GM18873 (cell line): Measurements from ENCODE around the gene PTGES3L.
"Not testable (repeated sequence)": the region's sequence is repeated elsewhere in the genome, so short reads cannot be mapped to it uniquely, and the experiment has no call there.

Source experiments
- ATAC-seq: cut with Tn5 transposase; IDR thresholded peaks from one replicate; pipeline ENCODE4 v1.9.1; 2021; ENCODE audit warnings: mild to moderate bottlenecking, moderate library complexity, moderate number of reproducible peaks; ENCODE audit not compliant: unreplicated experiment, low FRiP score

The PTGES3L gene

DNA sequence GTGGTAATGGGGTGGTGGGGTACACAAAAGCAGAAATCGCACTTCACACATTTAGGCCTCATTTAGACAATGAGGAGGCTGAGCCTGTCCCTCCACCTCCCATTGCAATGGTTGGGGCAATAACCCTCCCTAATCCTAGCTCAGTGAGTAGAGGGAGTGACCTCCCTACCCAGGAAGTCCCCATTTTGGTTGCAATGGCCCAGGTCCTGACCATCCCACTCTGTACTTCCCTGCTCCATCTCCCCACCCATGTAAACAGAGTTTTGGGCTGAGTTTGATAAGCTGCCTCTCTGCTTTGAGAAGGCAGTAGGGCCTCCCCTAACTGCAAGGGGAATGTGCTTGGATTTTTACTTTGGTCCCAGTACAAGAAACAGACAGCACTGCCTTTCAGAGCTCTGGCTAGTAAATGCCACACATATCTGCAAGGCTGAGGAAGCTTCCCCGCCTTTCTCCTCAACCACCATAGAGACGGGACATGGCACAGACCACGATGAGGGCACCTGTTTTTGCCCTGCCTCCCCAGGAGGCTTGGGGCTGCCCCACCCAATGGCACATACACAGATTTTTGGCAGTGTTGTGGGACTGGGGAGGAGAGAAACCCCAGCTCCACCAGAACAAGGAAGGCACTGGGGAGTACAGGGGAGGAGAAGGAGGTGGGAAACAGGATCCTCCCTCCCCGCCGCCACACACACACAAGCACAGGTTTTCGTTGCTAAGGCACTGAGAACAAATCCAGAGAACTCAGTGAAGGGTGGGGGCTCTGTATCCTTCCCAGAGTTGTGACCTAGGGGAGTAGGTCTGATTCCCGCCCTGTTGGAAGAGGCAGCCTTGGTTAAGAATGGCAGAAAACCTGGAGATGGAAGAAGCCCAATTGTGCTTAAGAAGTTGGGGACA, 35.0 kb upstream of the PTGES3L start:
- no peak for ATAC-seq

DNA sequence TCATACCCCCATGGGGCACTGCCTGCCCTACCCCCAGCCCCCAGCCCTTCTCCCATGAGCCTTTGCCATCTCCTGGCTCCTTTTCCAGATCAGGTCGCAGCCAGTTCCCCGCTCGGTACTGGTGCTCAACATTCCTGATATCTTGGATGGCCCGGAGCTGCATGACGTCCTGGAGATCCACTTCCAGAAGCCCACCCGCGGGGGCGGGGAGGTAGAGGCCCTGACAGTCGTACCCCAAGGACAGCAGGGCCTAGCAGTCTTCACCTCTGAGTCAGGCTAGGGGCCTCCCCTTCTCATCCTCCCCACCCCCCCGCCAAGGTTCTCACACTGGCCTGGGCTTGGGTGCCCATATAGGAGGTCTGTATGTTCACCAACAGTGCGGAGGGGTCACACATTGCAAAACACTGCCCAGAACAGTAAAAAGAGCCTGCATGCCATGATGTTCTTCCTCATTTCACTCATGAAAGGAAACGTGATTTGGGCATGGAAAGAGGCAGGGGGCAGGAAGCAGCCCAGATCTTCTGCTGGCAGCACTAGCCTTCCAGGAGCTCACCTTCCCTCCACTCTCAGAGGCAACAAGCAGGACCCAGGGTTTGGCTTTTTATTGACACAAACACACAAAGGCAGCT, 34.3 kb upstream of the PTGES3L start:
- no peak for ATAC-seq

DNA sequence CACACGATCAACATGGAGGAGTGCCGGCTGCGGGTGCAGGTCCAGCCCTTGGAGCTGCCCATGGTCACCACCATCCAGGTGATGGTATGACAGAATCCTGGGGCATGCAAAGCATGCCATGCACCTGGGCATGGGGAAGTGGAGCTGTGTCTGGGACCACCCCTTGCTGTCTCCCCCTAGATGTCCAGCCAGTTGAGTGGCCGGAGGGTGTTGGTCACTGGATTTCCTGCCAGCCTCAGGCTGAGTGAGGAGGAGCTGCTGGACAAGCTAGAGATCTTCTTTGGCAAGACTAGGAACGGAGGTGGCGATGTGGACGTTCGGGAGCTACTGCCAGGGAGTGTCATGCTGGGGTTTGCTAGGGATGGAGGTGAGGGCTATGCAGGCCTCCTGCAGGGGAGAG, 33.4 kb upstream of the PTGES3L start:
- ATAC-seq = no peak

DNA sequence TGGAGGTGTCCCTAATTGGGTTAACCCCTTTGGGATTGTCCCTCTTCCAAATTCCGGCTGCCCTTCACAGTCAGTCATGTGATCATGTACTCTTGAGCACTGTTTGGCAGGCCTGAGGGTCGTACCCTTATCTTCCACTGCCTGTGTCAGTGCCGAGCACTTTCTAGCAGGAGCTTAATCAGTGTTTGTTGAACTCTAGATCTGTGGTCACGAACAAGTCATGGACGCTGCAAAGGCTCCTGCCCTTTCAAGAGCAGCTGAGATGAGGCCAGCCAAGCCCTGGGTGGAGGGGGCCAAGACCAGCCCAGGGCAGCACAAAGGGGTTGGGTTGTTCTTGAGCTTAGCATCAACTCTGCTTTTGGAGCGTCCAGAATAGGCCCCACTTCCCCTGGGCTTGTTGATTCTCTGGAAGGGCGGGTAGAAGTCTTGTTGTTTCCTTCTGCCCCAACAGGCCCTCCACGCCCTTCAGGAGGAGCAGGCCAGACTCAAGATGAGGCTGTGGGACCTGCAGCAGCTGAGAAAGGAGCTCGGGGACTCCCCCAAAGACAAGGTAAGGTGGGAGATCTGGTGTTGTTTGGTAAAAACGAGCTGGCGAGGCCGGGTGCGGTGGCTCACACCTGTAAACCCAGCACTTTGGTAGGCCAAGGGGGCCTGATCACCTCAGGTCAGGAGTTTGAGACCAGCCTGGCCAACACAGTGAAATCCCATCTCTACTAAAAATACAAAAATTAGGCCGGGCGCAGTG, 32.0 kb upstream of the PTGES3L start:
- ATAC-seq = no peak

DNA sequence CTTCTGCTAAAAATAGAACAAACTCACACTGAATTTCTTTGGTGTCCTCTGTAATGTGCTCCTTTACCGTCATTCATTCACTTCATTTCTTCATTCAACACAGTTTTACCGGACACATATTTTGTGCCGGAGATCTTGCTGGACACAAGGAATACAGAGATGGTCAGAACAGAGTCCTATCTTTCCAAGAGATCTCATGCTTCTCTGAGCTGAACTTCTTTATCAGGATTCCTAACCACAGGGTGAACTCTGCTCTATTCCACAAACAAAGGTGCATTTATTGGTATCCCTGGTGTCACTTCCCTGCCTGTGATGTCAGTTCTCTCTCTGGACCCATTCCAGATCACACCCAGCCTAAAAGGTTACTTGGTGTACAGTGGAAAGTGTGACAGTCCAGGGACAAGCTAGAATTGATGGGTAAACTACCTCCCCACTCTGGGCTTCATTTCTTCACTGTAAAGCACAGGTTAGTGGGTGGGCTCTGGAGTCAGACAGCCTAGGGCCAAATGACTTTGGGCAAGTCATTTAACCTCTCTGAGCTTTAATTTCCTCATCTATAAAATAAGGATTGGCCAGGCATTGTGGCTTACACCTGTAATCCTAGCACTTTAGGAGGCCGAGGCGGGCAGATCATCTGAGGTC, 30.9 kb upstream of the PTGES3L start:
- ATAC-seq = no peak

DNA sequence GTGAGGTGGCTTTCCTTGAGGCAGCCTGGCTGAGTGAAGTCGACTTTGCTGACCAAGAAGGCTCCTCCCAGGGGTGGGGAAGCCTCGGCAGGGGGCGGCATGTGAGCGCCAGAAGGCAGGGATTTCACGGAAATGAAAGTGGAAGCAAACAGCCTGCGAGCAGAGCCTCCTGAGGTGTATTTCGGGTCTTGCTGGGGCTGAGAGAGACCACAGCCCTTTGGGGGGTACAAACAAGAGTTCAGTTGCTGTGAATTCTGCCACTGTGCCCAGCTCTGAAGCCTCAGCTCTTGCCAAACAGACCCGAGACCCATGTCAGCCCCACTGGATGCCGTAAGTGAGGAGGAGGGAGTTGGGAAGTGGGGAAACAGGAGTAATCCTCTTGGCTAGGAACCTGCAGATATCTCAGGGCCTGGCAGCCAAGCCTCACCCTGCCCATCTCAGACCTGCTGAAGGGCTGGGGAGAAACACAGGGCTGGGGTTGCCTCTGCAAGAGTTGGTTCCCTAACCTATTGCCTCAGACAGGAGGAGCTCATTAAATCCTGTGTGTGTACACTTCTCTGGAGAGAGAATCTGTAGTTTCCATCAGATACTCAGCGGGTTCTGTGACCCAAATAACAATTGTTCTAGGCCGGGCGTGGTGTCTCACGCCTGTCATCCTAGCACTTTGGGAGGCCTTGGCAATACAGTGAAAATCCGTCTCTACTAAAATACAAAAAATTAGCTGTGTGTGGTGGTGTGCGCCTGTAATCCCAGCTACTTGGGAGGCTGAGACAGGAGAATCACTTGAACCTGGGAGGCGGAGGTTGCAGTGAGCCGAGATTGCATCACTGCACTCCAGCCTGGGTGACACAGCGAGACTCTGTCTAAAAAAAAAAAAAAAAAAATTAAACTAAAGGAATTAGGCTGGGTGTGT, 27.0 kb upstream of the PTGES3L start, which contains the start of gene IFI35:
IFI35 (plus strand) TSS at position 146 of the 913 bp plus-strand sequence; CDS start at position 310, 164 bp downstream.
- ATAC-seq = peak; percentile 64

DNA sequence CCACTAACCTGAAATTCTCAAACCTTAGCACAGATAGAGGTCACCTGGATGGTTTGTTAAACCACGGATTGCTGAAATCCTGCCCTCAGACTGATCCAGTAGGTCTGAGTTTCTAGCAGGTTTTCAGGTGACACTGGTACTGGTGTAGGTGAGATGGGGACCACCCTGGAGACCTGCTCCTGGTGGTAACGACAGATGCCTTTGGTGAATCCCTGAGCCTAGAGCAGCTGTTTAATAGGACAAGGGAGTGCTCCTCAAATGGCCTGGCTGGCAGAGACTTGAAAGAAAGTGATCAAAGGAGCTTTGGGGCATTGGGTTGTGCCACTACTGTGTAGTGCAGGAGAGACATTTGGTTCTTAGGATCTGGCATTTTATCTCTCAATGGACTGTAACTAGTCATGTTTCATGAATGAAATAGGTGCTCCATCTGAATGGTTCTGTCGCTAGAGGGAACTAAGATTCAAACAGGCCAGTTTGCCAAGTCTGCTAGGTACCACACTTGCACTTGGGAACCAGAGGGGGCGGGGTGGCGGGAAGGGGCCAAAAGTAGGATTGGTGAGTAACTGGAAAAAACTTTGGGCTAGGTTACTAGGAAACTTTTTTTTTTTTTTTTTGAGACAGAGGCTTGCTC, 23.8 kb upstream of the PTGES3L start:
- no peak for ATAC-seq

DNA sequence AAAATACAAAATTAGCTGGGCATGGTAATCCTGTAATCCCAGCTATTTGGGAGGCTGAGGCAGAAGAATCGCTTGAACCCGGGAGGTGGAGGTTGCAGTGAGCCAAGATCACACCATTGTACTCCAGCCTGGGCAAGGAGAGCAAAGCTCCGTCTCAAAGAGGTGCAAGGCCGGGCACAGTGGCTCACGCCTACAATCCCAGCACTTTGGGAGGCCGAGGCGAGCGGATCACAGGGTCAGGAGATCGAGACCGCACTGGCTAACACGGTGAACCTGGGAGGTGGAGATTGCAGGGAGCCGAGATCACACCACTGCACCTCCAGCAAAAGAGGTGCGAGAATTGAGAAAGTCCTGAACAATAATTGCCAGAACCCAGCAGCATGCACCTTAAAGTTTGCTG, 21.0 kb upstream of the PTGES3L start:
- ATAC-seq = not testable (repeated sequence)

DNA sequence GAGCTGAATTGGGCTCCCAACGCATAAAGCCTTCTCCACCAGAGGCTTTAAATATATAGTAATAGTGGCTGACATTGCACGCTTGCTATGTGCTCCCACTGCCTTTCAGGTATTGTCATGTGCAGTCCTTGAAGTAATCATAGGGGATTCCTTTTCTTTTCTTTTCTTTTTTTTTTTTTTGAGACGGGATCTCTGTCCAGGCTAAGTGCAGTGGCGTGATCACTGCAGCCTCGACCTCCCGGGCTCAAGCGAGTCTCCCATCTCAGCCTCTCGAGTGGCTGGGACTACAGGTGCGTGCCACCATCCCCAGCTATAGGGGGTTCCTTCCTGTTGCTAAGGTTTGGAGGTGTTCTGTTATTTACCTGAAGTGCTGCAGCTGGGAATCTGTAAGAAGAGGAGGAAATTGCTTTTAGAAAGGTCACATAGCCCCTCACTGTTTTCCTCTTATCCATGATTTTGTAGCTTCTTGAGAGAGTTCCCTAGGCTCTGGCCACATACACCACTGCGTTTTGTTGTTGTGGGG, 19.2 kb upstream of the PTGES3L start:
- ATAC-seq = no peak

DNA sequence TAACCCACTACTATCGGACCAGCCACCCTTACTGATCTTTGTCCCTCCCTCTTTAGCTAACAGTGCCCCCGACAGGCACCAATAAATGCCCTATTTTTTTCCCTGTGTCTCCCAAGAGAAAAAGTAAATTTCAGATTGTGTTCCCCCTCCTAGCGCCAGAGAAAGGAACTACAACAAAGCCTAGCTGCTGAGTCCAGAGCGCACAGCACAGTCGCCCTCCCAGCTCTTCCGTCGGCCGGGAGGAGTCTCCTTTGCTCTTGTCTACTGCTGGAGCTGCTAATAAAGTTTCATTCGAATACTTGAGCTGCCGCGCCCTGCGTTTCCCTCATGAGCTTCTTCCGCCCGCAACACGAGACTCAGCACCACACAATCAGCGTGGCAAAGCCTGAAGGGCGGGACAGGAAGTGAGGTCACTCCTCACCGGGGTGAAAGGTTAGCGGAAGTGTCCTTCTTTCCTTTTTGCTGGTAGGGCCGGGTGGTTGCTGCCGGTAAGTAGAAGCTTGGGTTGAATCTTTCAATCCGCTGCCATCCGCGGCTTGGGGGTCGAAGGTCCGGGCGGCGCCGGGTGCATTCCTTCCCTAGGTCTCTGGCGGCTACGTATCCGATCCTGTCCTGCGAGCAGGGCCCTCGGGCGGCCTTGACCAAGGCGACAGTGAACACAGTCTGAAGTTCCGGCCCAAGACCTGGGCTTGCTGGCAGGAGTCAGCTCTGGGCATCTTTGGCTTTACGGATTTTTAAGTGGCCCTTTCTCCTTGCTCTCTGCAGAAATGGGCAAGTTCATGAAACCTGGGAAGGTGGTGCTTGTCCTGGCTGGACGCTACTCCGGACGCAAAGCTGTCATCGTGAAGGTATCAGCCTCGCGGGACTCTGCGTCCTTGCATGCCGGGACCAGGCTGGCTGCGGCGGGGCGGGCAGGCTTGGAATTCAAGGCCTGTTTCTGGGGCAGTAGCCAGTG, 18.4 kb upstream of the PTGES3L start, which contains the start of gene RPL27:
RPL27 (plus strand) TSS at position 436 of the 955 bp plus-strand sequence; CDS start at position 768, 332 bp downstream.
- ATAC-seq = peak; percentile 80

DNA sequence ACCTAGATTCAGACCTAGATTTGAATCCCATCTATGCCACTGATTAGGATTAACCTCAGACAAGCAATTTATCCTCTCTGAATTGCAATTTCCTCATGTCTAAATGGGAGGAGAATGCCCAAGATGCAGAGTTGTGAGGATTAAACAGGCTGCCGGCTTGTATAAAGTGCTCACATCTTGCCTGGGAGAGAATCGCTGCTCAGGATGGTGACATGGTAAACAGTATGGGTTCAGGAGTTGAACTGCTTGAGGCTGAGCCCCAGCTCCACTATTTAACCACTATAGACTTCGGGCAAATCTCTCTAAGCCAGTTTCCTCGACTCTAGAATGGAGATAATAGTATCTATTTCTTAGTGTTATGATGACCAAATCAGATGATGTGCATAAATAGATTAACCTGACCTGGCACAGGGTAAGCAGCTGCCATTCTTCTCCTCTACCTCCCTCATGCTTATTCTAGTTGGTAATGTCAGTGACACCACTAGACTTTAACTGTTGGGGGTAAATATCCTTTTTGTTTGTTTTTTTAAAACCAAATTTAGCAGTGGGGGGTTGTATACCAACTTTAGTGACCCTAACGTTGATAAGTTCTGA, 17.6 kb upstream of the PTGES3L start:
- peak; percentile 1 for ATAC-seq

DNA sequence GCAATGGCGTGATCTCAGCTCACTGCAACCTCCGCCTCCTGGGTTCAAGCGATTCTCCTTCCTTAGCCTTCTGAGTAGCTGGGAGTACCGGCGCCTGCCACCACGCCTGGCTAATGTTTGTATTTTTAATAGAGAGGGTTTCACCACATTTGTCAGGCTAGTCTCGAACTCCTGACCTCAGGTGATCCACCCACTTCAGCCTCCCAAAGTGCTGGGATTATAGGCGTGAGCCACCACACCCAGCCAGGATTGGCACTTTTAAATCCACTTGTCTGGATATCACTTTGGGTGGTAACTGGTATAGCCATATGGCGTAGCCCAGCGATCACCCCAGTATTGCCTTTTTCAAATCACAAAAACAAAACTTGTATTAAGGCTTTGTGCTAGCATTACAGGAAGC, 14.0 kb upstream of the PTGES3L start:
- not testable (repeated sequence) for ATAC-seq

DNA sequence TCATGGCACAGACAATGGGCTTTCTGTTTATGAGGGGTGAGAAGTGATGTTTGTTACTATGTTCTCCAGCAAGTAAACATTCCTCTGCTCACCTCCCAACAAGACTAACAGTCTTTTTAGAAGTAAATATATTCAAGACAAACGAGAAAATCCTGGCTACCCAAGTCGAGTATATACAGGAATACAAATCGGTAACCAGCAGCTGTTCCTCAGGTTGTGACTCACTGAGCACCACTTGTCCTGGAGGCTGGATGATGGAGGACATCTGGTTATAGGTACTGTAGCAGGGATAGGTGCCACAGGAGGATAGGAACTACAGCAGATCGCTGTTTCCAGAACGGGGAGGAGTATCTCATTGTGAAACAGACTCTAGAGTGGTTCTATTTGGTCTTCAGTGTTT, 13.0 kb upstream of the PTGES3L start:
- no peak for ATAC-seq

DNA sequence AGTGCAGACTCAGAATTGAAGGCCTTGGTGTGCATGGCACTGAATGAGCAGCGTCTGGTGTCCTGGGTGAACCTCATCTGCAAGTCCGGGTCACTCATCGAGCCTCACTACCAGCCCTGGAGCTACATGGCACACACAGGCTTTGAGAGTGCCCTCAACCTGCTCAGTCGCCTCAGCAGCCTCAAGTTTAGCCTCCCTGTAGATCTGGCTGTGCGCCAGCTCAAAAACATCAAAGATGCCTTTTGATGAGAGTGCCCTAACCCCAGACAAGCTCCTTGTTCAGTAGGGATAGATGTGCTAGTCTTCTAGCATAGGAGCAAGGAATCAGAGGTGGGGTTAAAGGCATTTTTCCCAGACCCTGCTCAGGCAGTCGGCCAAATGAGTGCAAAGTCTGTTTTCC, 11.6 kb upstream of the PTGES3L start:
- no peak for ATAC-seq

DNA sequence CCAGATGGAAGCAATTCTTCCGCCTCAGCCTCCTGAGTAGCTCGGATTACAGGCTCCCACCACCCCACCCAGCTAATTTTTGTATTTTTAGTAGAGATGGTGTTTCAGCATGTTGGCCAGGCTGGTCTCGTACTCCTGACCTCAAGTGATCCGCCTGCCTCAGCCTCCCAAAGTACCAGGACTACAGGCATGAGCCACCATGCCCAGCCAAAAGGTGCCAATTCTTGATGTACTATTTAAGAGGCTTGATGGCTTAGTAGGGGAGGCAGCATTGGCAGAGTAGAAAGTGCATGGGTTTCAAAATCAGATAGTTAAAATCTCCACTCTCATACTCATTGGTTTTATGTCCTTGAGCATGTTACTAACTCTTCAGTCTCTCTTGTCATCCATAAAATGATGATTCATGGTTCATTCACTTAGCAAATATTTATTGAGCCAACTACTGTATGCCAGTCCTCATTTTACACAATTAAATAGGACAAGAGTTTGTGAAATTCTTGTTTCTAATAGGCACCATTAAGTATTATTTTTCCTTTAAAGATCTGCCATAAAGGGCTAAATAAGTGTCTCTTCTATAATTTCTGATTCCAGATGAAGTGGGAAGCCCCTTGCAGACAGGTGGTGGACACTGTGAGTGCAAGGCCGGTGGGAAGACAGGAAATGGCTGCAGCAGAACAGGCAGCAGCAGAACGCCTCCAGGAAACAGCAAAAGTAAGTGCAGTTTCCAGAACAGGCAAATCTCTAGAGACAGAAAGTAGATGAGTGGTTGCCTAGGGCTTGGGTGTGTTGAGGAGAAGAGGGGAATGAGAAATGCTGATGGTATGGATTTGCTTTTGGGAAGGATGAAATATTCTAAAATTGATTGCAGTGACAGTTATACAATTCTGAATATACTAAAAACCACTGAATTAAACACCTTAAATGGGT, 10.1 kb upstream of the PTGES3L start:
- ATAC-seq = no peak

DNA sequence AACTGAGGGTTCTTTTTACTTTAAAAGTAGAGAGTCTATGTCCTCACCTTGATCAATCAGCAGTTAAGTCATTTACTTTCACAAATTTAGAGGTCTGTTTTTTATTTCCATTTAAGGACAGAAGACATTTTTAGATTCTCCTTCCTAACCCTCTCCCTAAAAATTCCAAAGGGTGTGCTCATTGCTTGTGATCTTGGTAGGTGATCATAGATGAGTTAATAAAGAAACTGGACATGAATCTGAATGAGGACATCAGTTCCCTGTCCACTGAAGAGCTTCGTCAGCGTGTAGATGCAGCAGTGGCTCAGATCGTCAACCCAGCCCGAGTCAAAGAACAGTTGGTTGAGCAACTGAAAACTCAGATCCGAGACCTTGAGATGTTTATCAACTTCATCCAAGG, 9.3 kb upstream of the PTGES3L start:
- ATAC-seq = no peak
